Subcutaneous adipose tissue (tissue), 4 donors: Measurements from ENCODE around the gene DAG1. TPM values are rescaled to one million over a fixed set of nuclear protein-coding genes. Genes with fewer than 3 reads are reported as not detected.

ENCODE experiments used
- total RNA-seq, 4 donors: library from RNA; depleted of rRNA; stranded (reverse); fragments of >200 nt; gene quantifications; one replicate each; pipeline ENCODE4 v1.1.0, GENCODE V29; 2016
- TF ChIP-seq, protein P1 (sequence below): fragments of 450-650 bp; IDR thresholded peaks from one replicate; pipeline ENCODE4 v1.5.1; 2016; ENCODE audit warnings: low read depth, mild to moderate bottlenecking, control low read depth, antibody characterized with exemption, moderate library complexity

DAG1 gene
- total RNA-seq, 4 donors from 2014 or later, result 31.3 to 48.4 (median 39.0) TPM

DNA sequence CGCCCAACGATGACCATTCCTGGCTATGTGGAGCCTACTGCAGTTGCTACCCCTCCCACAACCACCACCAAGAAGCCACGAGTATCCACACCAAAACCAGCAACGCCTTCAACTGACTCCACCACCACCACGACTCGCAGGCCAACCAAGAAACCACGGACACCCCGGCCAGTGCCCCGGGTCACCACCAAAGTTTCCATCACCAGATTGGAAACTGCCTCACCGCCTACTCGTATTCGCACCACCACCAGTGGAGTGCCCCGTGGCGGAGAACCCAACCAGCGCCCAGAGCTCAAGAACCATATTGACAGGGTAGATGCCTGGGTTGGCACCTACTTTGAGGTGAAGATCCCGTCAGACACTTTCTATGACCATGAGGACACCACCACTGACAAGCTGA, 61.6 kb downstream of the DAG1 start:
- TF ChIP-seq, protein P1, sequence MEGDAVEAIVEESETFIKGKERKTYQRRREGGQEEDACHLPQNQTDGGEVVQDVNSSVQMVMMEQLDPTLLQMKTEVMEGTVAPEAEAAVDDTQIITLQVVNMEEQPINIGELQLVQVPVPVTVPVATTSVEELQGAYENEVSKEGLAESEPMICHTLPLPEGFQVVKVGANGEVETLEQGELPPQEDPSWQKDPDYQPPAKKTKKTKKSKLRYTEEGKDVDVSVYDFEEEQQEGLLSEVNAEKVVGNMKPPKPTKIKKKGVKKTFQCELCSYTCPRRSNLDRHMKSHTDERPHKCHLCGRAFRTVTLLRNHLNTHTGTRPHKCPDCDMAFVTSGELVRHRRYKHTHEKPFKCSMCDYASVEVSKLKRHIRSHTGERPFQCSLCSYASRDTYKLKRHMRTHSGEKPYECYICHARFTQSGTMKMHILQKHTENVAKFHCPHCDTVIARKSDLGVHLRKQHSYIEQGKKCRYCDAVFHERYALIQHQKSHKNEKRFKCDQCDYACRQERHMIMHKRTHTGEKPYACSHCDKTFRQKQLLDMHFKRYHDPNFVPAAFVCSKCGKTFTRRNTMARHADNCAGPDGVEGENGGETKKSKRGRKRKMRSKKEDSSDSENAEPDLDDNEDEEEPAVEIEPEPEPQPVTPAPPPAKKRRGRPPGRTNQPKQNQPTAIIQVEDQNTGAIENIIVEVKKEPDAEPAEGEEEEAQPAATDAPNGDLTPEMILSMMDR, result no peak

DNA sequence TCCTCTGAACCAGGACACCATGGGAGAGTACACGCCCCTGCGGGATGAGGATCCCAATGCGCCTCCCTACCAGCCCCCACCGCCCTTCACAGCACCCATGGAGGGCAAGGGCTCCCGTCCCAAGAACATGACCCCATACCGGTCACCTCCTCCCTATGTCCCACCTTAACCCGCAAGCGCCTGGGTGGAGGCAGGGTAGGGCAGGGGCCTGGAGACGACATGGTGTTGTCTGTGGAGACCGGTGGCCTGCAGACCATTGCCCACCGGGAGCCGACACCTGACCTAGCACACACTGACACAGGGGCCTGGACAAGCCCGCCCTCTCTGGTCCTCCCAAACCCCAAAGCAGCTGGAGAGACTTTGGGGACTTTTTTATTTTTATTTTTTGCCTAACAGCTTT, 63.0 kb downstream of the DAG1 start:
- TF ChIP-seq, protein P1, result no peak

DNA sequence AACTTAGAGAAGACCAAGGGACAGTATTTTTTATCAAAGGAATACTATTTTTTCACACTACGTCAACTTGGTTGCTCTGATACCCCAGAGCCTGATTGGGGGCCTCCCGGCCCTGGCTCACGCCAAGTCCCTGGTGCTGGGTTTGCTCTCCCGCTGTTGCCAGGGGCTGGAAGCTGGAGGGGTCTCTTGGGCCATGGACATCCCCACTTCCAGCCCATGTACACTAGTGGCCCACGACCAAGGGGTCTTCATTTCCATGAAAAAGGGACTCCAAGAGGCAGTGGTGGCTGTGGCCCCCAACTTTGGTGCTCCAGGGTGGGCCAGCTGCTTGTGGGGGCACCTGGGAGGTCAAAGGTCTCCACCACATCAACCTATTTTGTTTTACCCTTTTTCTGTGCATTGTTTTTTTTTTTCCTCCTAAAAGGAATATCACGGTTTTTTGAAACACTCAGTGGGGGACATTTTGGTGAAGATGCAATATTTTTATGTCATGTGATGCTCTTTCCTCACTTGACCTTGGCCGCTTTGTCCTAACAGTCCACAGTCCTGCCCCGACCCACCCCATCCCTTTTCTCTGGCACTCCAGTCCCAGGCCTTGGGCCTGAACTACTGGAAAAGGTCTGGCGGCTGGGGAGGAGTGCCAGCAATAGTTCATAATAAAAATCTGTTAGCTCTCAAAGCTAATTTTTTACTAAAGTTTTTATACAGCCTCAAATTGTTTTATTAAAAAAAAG, 63.9 kb downstream of the DAG1 start:
- TF ChIP-seq, protein P1, result no peak

DNA sequence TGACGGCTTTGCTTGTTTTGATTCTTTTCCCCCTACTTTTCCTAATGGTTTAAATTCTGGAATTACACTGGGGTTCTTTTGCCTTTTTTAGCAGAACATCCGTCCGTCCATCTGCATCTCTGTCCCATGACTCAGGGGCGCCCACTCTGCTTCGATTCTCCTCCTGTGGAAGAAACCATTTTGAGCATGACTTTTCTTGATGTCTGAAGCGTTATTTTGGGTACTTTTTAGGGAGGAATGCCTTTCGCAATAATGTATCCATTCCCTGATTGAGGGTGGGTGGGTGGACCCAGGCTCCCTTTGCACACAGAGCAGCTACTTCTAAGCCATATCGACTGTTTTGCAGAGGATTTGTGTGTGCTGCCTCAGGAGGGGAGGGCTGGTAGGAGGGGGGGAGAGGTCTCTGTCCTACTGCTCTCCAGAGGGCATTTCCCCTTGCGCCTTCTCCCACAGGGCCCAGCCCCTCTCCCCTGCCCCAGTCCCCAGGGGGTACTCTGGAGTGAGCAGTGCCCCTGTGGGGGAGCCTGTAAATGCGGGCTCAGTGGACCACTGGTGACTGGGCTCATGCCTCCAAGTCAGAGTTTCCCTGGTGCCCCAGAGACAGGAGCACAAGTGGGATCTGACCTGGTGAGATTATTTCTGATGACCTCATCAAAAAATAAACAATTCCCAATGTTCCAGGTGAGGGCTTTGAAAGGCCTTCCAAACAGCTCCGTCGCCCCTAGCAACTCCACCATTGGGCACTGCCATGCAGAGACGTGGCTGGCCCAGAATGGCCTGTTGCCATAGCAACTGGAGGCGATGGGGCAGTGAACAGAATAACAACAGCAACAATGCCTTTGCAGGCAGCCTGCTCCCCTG, 64.7 kb downstream of the DAG1 start:
- TF ChIP-seq, protein P1, result no peak

DNA sequence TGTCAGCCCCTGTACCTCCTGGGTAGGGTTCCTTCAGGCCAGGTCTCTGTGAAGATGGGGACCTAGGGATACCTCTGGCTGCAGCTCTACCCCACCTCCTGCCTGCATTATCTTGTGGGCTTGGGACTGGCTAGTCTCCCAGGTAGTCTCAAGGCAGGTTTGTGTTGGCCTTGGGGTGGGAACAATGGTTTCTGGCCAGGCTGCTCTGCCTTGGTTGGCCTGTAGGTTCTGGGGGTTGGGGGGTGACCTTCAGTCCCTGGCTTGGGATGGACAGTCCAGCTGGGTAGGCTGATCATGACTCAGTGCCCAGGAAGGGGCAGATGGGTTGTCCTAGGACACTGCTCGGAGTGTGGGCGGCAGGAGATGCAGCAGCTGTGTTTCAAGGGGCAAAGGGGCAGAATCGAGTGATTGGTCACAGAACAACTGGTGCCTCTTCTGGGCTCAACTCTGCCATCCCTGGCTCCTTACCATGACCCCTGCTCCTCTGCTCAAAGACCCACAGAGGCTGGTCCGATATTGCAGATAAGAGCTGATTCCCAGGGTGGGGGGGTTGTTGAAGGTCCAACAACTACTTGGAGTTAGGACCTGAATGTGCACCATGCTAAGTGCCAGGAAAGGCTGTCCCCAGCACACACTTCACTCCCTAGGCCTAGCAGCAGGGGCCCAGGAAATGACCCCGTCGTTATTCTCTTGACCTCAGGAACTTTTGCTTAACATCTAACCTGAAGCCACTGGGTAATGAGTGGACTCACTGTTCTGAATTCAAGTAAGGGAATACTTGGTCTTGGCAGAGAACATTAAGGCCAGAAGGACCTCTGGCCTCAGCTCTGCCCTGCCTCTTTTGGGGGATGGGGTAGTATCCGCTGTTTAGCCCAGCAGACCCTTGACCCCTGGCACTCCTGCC, 66.2 kb downstream of the DAG1 start:
- TF ChIP-seq, protein P1, result no peak

DNA sequence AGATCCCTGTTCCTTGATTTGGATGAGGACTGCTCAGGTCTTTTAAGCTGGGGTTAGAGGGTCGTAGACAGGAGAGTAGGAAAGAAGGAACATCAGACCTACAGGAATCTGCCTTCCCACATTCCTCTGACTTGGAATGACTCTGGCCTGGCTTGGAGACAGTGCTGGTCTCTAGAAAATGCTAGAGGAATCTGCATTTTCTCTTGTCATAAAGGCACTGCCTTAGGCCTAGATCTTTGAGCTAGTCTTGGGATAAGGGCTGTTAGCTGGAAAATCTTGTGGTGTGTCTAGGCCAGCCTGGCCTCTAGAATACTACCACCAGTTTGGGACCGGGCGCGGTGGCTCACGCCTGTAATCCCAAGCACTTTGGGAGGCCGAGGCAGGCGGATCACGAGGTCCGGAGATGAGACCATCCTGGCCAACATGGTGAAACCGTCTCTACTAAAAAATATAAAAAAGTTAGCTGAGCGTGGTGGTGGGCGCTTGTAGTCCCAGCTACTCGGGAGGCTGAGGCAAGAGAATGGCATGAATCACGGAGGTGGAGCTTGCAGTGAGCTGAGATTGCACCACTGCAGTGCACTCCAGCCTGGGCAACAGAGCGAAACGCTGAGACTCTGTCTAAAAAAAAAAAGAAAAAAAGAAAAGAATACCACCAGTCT, 66.9 kb downstream of the DAG1 start:
- TF ChIP-seq, protein P1, result no peak
